Measurements from ENCODE around the gene WWC1. TPM values are rescaled to one million over a fixed set of nuclear protein-coding genes. Genes with fewer than 3 reads are reported as not detected.

WWC1 gene
- total RNA-seq, 1 experiment from 2014 or later = 108 TPM

DNA sequence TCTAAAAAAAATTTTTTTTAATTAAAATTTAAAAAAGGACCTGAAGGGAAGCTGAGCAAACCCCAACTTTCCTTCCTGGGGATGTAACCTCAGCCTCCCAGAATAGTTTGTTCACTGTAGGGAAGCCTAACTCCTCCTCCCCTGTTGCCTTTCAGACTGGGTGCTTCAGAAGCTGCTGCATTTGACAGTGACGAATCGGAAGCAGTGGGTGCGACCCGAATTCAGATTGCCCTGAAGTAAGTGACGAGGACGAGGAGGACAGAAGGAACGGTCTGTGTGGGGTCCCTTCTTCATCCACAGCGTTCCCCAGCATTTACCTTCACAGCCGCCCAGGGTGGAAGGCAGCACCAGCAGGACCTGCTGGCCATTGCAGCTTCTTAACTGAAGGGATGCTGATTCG is 137.1 kb downstream of the WWC1 start:
- Histone ChIP-seq H3K36me3 (ENCODE audit: control insufficient read depth, insufficient read depth, low read length) (peaks cover 7% of the 10 kb centered on the region), H3K4me1 (peaks cover 5% of the 10 kb centered on the region; the same call in 1 of the 2 replicates), H3K9me3 (no peaks in the 10 kb centered on the region), H3K27me3 (replicated peaks; ENCODE audit: control insufficient read depth, insufficient read depth, low read length) (no peaks in the 10 kb centered on the region), H3K4me3 (ENCODE audit: low read depth, low read length) (no peak overlapping the region)
- POLR2A ChIA-PET = interaction anchor here (0.5 kb wide), 1 partner anchor 68 kb away, joined by 4 read pairs; no protein-coding TSS in a partner anchor
- no peak overlapping the region for H3K27ac Mint-ChIP-seq (ENCODE audit: unreplicated experiment)
- H3K9me3 Mint-ChIP-seq (ENCODE audit: unreplicated experiment) = no peaks in the 10 kb centered on the region
- H3K36me3 Mint-ChIP-seq (ENCODE audit: insufficient read depth, unreplicated experiment) = peaks cover 96% of the 10 kb centered on the region
- intact Hi-C loops (cut with micrococcal nuclease; ENCODE audit: unreplicated experiment) = no loop called here
- H3K27me3 Mint-ChIP-seq (ENCODE audit: insufficient read depth, unreplicated experiment) = no peaks in the 10 kb centered on the region
- TF ChIP-seq, protein P1, sequence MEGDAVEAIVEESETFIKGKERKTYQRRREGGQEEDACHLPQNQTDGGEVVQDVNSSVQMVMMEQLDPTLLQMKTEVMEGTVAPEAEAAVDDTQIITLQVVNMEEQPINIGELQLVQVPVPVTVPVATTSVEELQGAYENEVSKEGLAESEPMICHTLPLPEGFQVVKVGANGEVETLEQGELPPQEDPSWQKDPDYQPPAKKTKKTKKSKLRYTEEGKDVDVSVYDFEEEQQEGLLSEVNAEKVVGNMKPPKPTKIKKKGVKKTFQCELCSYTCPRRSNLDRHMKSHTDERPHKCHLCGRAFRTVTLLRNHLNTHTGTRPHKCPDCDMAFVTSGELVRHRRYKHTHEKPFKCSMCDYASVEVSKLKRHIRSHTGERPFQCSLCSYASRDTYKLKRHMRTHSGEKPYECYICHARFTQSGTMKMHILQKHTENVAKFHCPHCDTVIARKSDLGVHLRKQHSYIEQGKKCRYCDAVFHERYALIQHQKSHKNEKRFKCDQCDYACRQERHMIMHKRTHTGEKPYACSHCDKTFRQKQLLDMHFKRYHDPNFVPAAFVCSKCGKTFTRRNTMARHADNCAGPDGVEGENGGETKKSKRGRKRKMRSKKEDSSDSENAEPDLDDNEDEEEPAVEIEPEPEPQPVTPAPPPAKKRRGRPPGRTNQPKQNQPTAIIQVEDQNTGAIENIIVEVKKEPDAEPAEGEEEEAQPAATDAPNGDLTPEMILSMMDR (IDR thresholded peaks at IDR 0.05; ENCODE audit: insufficient read depth in 1 of 2, low read depth in 1 of 2, low read length in 1 of 2, severe bottlenecking in 1 of 2, unreplicated experiment in 1 of 2) = no peak
- CTCF ChIA-PET = no interaction called here
- H3K4me1 Mint-ChIP-seq (ENCODE audit: low read depth, unreplicated experiment) = peaks cover 6% of the 10 kb centered on the region
- DNase-seq = no peak
- BruUV-seq (replicated peaks) = no TSS peak
- no peak overlapping the region for H3K4me3 Mint-ChIP-seq (ENCODE audit: unreplicated experiment)

DNA sequence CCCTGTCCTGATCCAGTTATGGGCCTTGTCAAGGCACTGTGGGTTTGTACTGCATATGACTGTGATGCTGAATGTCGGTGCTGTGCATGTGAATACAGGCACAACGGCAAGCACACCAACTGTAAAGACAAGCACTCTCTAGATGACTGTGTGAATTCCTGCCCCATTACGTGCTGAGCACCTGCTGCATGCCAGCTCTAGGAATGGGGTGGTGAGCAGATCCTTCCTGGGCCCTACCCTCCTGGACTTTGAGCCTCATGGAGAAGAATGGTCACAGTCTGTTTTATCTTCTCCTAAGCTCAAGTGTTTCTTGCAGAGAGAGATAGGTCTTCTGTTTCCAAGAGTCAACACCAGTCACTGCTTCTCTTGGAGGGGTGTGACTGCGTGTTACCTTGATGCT is 138.9 kb downstream of the WWC1 start:
- CTCF ChIA-PET = interaction anchor here (0.6 to 2.1 kb wide), 2 partner anchors 122 to 160 kb away, joined by 3 to 5 read pairs; no protein-coding TSS in a partner anchor
- H3K36me3 Mint-ChIP-seq (ENCODE audit: insufficient read depth, unreplicated experiment) = peaks cover 100% of the 10 kb centered on the region
- no peak for DNase-seq

DNA sequence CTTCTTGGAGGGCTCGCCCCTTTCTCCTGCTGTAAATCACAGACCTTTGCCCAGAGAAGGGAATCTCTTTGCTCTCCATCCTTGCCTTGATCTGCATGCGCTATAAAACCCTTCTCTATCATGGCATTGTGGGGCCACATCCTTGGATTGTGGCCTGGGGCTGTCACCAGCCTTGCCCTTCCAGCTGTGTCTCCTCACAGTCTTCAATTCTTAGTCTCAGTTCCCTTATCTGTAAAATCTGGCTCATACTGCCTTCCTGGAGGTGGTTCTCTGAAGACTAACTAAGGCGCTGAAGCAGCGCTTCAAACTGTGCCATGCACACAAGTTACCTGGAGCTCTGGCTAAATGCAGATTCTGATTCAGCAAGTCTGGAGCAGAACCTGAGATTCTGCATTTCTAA is 141.5 kb downstream of the WWC1 start:
- Histone ChIP-seq H3K4me1 (peaks cover 5% of the 10 kb centered on the region; the same call in 1 of the 2 replicates), H3K27me3 (replicated peaks; ENCODE audit: control insufficient read depth, insufficient read depth, low read length) (no peaks in the 10 kb centered on the region), H3K36me3 (ENCODE audit: control insufficient read depth, insufficient read depth, low read length) (peaks cover 7% of the 10 kb centered on the region), H3K9me3 (no peaks in the 10 kb centered on the region), H3K4me3 (ENCODE audit: low read depth, low read length) (no peak overlapping the region)
- no peak overlapping the region for H3K4me3 Mint-ChIP-seq (ENCODE audit: unreplicated experiment)
- intact Hi-C loops (cut with micrococcal nuclease; ENCODE audit: unreplicated experiment) = no loop called here
- H3K36me3 Mint-ChIP-seq (ENCODE audit: insufficient read depth, unreplicated experiment) = peaks cover 100% of the 10 kb centered on the region
- DNase-seq = no peak
- CTCF ChIA-PET = no interaction called here
- no peaks in the 10 kb centered on the region for H3K9me3 Mint-ChIP-seq (ENCODE audit: unreplicated experiment)
- TF ChIP-seq, protein P1 (IDR thresholded peaks at IDR 0.05; ENCODE audit: insufficient read depth in 1 of 2, low read depth in 1 of 2, low read length in 1 of 2, severe bottlenecking in 1 of 2, unreplicated experiment in 1 of 2) = no peak
- BruUV-seq (replicated peaks) = no TSS peak
- H3K4me1 Mint-ChIP-seq (ENCODE audit: low read depth, unreplicated experiment) = peaks cover 19% of the 10 kb centered on the region
- no peaks in the 10 kb centered on the region for H3K27me3 Mint-ChIP-seq (ENCODE audit: insufficient read depth, unreplicated experiment)
- POLR2A ChIA-PET = no interaction called here
- H3K27ac Mint-ChIP-seq (ENCODE audit: unreplicated experiment) = no peak overlapping the region

More for the DNA sequence above, 138.9 kb downstream of the WWC1 start:
- Histone ChIP-seq H3K9me3 (no peaks in the 10 kb centered on the region), H3K4me1 (peaks cover 5% of the 10 kb centered on the region; the same call in 1 of the 2 replicates), H3K4me3 (ENCODE audit: low read depth, low read length) (no peak overlapping the region), H3K36me3 (ENCODE audit: control insufficient read depth, insufficient read depth, low read length) (peaks cover 5% of the 10 kb centered on the region), H3K27me3 (replicated peaks; ENCODE audit: control insufficient read depth, insufficient read depth, low read length) (no peaks in the 10 kb centered on the region)
- POLR2A ChIA-PET = no interaction called here
- Mint-ChIP-seq H3K4me3 (ENCODE audit: unreplicated experiment) (no peak overlapping the region), H3K9me3 (ENCODE audit: unreplicated experiment) (no peaks in the 10 kb centered on the region), H3K27me3 (ENCODE audit: insufficient read depth, unreplicated experiment) (no peaks in the 10 kb centered on the region), H3K27ac (ENCODE audit: unreplicated experiment) (no peak overlapping the region), H3K4me1 (ENCODE audit: low read depth, unreplicated experiment) (peaks cover 6% of the 10 kb centered on the region)
- BruUV-seq (replicated peaks) = no TSS peak
- intact Hi-C loops (cut with micrococcal nuclease; ENCODE audit: unreplicated experiment) = no loop called here
- TF ChIP-seq, protein P1 (IDR thresholded peaks at IDR 0.05; ENCODE audit: insufficient read depth in 1 of 2, low read depth in 1 of 2, low read length in 1 of 2, severe bottlenecking in 1 of 2, unreplicated experiment in 1 of 2) = no peak

Data from Caco-2 (cell line).